ENCODE measurements around the gene GAS7. TPM values are rescaled to one million over a fixed set of nuclear protein-coding genes. Genes with fewer than 3 reads are reported as not detected.
"Not testable (repeated sequence)": the region's sequence is repeated elsewhere in the genome, so short reads cannot be mapped to it uniquely, and the experiment has no call there.

The GAS7 gene
- total RNA-seq, 2 donors from 2014 or later = 6.3 to 22.9 TPM

DNA sequence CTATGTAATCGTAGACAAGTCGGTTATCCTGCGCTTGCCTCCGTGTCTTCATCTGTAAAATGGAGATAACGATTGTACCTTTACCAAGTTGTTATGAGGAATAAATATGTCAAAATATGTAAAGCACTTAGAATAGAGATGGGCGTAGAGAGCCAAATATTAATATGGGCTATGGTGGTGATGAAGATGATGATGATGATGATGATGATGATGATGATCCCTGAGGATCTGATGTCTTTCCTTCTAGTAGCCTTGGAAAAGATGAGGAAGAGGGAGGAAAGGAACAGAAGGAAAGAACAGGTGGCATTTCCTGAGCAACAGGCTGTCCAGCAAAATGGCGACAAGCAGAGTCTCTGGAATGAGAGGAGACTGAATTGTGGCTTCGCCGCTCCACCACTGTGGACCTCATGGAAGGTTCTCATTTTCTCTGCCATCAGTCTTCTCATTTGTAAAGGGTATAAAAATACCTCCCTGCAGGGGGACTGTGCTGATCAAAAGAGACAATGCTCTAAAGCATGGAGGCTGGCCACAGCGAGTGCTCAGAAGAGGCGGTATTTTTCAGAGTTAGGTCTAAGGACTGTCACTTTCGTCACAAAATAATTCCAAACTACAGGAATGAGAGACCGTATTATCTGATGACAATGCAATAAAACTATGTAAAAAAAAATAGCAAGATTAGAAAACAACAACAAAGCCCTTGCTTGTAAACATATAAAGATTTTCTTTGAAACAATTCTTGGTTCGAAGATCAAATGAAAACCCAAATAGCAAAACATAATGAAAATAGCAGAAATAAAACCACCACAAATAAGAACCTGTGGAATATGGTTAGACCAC, 276.2 kb downstream of the GAS7 start:
- ATAC-seq (no peak), DNase-seq (no peak)

GRCh38 chr17:9921216-9921615, 277.2 kb downstream of the GAS7 start:
- ATAC-seq, DNase-seq: not testable (repeated sequence)
- intact Hi-C loops (cut with DNase I, micrococcal nuclease) = loop anchor here in 1 of 2 donors (10.0 kb wide), 1 partner anchor 694 kb away; no protein-coding TSS in a partner anchor

More for the DNA sequence above, 276.2 kb downstream of the GAS7 start:
- intact Hi-C loops (cut with DNase I, micrococcal nuclease) = loop anchor here in 1 of 2 donors (10.0 kb wide), 1 partner anchor 693 kb away; no protein-coding TSS in a partner anchor

- ATAC-seq (no peak), DNase-seq (no peak)
- intact Hi-C loops (cut with DNase I, micrococcal nuclease) = no loop called here
Measured at GRCh38 chr17:9918804-9919352, 279.5 kb downstream of the GAS7 start.

DNA sequence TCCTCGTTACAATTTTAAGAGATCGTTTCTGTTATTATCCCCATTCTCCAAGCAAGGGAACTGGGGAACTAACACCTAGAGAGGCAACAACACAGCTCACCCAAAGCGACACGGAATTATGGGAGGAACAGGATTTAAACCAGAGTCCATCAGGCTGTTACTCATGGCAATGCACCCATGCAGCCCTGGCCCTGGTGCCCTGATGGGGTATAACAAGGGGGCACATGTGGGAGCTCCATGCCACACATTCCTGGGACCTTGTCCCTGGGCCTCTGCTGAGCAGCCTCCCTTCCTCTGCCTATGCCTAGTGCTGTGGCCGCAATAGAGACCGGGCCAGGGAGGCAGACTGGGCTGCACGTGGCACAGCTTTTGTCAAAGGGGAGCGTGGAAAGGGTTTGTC, 280.1 kb downstream of the GAS7 start:
- ATAC-seq = no peak
- DNase-seq = no peak
- intact Hi-C loops (cut with DNase I, micrococcal nuclease) = no loop called here

DNA sequence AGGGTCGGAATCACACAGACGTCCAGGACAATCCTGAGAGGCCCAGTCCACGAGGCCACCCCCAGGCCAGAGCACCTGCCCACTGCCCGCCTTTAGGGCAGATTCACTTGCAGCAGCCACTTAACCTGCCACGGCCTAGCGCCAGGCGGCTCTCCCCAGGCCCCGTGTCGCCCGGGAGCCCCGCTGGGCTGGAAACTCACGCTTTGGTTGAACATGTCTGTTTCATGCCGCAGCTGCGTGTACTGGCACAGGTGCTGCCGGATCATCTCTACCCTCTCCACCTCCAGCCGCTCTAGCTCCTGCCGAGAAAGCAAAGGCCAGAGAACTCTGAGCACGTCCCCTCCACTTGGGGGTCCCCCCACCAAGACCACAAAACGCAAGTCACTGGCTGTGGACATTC, 280.6 kb downstream of the GAS7 start:
- intact Hi-C loops (cut with DNase I, micrococcal nuclease) = no loop called here
- no peak for ATAC-seq

DNA sequence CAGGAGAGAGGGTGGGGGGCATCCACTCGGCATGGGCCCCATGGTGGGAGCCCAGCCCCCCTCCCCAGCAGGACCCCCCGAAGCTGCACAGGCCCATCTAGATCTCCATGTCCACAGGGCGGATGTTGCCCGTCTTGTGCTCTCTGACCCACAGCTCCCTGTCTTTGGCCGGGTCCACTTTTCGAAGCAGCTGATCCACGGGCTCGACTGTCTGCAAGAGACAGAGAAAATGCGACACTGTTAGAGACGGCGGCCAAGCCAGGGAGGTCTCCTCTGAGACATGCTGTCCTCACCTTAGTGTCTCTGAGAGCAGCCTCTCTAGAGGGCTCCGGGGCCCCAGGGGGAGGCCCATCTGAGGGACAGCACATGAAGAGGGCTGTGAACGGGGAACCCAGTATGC, 281.3 kb downstream of the GAS7 start:
- intact Hi-C loops (cut with DNase I, micrococcal nuclease) = no loop called here
- no peak for ATAC-seq
- DNase-seq = no peak

More for the DNA sequence above, 280.6 kb downstream of the GAS7 start:
- DNase-seq = no peak

GRCh38 chr17:9916108-9916507, 282.3 kb downstream of the GAS7 start:
- DNase-seq = no peak
- intact Hi-C loops (cut with DNase I, micrococcal nuclease) = no loop called here
- ATAC-seq = no peak

DNA sequence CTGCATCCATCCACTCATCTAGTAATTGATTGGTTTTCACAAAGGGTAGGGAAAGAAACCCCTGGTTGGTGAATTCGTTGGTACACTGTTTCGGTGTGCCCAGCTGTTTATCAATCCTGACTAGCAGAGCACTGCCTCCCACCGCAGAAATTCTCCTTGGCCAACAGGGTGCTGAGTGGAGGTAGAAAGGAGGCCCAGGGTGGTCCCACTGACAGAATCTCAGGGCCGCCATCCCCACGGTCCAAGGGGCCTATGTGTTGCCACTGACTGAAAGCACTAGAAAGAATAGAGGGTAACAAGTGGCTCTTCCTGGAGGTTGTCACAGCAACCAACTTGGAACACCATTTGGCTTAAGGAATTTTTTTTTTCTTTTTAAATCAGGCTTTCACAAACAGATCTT, 284.9 kb downstream of the GAS7 start:
- intact Hi-C loops (cut with DNase I, micrococcal nuclease) = no loop called here
- no peak for ATAC-seq
- no peak for DNase-seq

DNA sequence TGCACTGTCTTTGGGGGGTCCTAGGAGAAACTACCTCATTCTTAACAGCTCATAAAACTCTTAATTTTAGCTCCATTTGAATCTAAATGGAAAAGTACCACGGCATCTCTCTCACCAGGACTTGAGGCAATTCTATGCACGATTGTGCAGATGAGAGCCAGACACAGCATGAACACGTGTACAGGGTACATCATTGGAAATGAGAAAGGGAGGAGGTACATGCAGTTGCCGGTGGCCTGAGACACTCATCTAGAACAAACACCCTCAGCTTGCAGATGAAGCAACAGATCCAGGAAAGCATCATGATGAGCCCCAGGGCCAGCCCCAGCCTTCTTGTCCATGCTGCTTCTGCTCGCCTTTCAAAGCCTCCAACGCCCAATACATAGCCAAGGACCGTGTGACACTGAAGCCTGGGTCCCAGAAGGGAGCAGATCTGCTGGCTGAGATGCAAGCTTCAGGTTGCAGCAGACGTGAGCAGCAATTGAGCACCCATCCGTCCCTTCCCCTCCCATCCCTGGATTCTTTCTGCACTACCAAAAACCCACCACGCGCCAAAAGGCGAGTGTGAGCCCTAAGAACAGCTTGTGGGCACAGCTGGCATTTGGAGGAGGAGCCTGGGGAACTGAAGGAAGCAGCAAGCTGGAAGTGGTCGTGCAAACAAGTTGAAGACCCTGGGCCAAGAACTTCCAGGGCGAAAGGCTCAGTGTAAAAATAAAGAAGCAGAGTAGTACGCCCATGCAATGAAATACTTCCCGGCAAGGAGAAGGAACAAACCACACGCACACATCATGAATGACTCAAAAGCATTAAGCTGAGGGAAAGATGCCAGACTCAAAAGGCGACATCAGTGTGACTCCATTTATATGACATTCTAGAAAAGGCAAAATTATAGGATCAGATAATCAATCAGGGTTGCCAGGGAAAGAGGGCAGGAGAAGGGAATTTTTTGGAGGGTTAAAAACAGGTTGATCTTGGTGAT, 286.0 kb downstream of the GAS7 start:
- intact Hi-C loops (cut with DNase I, micrococcal nuclease) = no loop called here
- no peak for DNase-seq
- no peak for ATAC-seq

DNA sequence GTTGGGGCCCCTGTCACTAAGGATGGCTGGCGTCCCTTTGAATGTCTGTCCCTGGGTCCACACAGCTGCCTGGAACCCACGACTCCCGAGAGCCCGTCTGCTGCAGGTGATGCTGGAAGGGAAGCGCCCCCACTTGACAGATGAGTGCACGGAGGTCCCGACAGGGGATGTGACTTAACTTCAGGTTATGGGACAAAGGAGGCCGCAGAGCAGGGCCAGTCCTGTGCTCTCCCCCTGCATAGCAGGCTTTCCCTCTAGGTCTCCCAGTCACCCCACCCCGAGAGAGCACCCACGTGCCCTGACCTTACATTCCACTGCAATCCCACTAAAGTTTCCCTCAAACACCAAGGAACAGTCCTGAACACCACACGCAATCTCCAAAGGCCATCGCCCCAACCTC, 287.3 kb downstream of the GAS7 start:
- no peak for ATAC-seq
- no peak for DNase-seq
- intact Hi-C loops (cut with DNase I, micrococcal nuclease) = no loop called here

- intact Hi-C loops (cut with DNase I, micrococcal nuclease) = no loop called here
- no peak for DNase-seq
- no peak for ATAC-seq
Measured at GRCh38 chr17:9908649-9909042, 289.8 kb downstream of the GAS7 start.

DNA sequence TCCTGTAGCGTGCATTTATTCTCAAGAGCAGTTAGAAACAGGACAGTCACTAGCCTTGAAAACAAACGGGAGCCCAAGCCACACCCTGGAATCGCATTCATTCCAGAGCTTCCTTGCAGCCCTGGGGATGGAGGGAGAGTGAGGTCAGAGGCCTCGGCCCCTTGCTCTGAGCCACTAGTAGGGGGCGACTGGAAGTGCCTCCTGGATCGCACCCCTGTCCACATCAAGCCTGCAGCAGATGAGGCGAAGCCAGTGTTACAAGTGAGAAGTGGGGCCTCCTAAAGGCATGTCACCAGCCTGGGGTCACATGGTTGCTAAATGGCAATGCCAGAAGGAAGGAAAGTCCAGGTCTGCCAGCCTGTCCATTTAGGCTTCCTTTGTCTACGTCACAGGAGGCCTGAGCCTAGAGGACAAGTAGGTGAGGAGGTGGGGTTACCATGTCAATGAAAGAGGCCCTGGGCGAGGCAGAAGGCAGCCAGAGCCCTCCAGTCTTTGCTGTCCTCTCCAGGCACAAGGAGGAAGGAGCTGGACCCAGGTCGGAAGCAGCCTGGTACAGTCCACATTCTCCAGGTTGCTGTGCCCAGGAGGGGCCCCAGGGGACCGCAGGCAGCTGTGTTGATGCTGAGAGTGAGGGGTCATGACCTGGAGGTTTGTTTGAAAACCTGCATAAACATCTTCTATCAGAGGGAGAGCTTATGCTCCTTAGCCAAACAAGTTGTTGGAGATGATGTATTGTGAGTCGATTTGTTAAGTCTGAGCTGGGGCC, 290.3 kb downstream of the GAS7 start:
- DNase-seq (no peak), ATAC-seq (no peak)
- intact Hi-C loops (cut with DNase I, micrococcal nuclease) = no loop called here

DNA sequence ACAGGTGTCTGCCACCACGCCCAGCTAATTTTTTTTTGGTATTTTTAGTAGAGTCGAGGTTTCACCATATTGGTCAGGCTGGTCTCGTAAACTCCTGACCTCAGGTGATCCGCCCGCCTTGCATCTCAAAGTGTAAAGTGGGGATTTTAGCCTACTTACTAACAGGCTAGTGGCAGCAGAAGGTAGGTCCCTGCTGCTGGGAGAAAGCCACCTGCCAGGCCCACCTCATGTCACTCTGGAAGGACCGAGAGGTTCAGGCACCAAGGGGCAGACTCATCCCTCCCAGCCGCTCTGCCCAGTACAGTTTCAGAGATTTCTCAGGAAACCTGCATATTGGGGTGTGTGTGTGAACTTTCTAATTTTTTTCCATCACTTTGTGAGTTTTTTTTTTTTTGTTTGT, 291.3 kb downstream of the GAS7 start:
- DNase-seq (no peak), ATAC-seq (no peak)
- intact Hi-C loops (cut with DNase I, micrococcal nuclease) = no loop called here

DNA sequence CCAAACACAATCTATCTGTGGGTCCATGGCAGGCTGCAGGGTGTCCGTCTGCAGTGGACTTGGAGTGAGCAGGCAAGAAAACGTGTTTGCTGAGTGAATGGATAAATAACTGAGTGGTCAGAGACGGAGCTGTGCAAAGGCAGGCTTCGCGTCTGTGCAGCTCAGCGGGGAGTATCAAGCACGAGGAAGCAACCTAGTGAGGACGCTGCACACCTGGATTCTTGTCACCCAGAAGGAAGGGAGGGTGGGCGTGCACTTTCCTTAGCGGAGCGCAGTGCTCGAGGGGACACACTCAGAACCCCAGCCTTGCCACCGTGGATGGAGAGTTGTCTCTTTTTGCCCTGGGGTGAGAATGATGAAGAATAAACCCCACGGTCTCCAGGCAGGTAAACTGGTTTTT, 291.8 kb downstream of the GAS7 start:
- DNase-seq = no peak
- no peak for ATAC-seq
- intact Hi-C loops (cut with DNase I, micrococcal nuclease) = no loop called here

DNA sequence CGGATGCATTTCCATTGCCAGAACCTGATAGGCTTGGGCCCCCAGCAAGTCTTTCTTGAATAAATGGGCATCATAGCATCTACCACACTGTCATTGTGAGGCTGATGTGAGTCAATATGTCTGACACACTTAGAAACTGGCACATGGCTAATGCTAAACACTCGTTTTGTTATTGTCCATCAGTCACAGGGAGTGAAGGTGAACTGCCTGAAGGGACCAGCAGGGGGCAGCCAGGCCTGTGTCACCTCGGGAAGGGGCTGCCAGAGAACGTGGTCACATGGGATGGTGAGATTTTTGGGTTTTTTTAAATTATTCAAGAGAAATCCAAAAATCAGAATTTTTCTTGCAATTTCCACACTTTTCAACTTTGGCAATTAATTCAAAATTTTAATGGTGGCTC, 292.5 kb downstream of the GAS7 start:
- DNase-seq = peak in 1 of 2 donors; percentile 24
- no peak for ATAC-seq

GRCh38 chr17:9905078-9905415, 293.4 kb downstream of the GAS7 start, which contains the start of gene RCVRN:
Gene RCVRN (minus strand): TSS chr17:9905271. CDS start chr17:9905180, 91 bp downstream.
- ATAC-seq = no peak
- DNase-seq = no peak
- intact Hi-C loops (cut with DNase I, micrococcal nuclease) = no loop called here

More for the DNA sequence above, 292.5 kb downstream of the GAS7 start:
- intact Hi-C loops (cut with DNase I, micrococcal nuclease) = no loop called here

GRCh38 chr17:9904277-9905077, 293.9 kb downstream of the GAS7 start:
- DNase-seq (no peak), ATAC-seq (no peak)
- intact Hi-C loops (cut with DNase I, micrococcal nuclease) = no loop called here

- ATAC-seq = no peak
- no peak for DNase-seq
- intact Hi-C loops (cut with DNase I, micrococcal nuclease) = no loop called here
Measured at GRCh38 chr17:9902120-9902519, 296.3 kb downstream of the GAS7 start.
